ENCODE measurements around the gene TLE5.

- TF ChIP-seq CTCF (conservative IDR thresholded peaks at IDR 0.05; ENCODE audit: low read depth, low read length): no peak
- TF ChIP-seq EZH2 (IDR thresholded peaks at IDR 0.05; ENCODE audit: borderline replicate concordance, low read depth, low read length, poor library complexity, severe bottlenecking): no peak
Measured at GRCh38 chr19:3025549-3025886, 36.8 kb downstream of the TLE5 start.

Data from A673 (cell line).